T1000 (cell line): ENCODE measurements around the gene C22orf15.
"Not testable (repeated sequence)": the region's sequence is repeated elsewhere in the genome, so short reads cannot be mapped to it uniquely, and the experiment has no call there.

Source experiments
- DNase-seq: peaks from one replicate; lab custom pipeline; 2025; ENCODE audit warnings: mixed read lengths; lab: John Stamatoyannopoulos, UW

C22orf15 gene, protein sequence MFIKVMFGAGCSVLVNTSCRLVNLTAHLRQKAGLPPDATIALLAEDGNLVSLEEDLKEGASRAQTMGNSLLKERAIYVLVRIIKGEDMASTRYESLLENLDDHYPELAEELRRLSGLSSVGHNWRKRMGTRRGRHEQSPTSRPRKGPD

DNA sequence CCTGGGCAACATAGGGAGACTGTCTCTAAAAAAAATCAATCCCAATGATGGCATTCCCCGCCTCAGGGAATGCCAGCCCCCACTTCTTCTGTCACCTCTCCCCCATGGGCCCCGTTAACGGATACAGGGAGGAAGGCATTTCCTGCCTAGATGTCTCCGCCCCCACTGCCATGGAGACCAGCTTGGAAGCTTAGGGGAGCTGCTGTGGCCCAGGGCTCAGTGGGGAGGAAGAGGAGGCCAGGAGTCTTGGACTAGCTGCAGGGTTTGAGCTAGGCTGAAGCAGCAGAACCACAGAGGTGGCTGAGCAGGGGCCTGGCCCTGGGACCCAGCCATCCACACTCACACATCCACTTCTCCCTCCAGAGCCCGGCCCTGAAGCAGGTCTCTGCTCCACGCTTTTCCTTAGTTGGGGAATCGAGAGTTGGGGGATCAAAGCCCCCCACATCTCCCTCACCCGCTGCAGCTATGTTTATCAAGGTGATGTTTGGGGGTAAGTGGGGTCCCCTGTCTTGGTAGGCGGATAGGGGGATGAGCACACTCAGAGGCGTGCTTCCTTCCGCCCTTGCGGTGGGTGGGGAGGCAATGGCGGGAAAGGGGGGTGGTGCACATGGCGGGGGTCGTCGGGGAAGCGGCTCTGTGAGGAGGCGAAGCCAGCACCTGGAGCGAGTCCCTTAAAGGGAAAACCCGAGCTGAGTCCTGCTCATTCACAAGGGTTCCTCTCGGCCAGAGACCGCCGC lies at the start of gene C22orf15:
Gene C22orf15, plus strand, starts transcription at position 149 of the 737 bp plus-strand sequence. Its CDS starts 317 bp downstream, at position 466.
- peak; percentile 48 for DNase-seq

DNA sequence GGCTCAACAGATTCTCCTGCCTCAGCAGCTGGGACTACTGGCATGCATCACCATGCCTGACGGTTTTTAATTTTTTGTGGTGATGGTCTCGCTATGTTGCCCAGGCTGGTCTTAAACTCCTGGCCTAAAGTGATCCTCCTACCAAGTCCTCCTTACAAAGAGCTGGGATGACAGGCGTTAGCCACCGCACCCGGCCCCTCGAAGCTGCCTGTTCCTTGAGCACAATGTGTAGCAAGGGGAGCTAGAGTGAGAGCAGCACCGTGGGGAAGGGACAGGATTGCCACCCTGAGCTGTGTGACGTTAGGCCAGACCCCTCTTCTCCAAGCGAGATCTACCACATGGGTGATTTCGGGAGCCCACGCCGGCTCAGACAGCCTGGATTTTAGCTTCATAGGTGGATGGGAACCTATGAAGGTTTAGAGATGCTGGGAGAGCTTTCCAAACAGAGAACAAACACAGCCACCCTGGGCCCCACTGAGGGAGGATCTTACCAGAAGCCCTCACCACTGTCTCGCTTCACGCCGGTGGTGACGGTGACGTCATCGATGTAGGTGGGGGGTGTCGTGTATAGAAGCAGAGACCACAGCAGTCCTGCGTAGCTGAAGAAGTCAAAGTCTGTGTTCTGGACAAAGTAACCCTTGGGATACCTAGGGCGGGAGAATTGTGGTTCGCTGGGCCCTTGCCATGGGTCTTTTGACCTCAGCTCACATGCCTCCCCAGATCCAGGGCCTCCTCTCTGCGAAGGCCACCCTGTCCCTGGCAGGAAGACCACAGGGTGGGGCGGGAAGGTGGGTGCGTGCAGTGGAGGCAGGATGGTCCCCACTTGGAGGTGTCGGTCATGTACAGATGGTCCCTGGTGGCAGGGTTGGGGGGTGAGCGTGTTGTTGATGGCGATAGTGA lies 48.8 kb upstream of the C22orf15 start:
- DNase-seq = no peak

DNA sequence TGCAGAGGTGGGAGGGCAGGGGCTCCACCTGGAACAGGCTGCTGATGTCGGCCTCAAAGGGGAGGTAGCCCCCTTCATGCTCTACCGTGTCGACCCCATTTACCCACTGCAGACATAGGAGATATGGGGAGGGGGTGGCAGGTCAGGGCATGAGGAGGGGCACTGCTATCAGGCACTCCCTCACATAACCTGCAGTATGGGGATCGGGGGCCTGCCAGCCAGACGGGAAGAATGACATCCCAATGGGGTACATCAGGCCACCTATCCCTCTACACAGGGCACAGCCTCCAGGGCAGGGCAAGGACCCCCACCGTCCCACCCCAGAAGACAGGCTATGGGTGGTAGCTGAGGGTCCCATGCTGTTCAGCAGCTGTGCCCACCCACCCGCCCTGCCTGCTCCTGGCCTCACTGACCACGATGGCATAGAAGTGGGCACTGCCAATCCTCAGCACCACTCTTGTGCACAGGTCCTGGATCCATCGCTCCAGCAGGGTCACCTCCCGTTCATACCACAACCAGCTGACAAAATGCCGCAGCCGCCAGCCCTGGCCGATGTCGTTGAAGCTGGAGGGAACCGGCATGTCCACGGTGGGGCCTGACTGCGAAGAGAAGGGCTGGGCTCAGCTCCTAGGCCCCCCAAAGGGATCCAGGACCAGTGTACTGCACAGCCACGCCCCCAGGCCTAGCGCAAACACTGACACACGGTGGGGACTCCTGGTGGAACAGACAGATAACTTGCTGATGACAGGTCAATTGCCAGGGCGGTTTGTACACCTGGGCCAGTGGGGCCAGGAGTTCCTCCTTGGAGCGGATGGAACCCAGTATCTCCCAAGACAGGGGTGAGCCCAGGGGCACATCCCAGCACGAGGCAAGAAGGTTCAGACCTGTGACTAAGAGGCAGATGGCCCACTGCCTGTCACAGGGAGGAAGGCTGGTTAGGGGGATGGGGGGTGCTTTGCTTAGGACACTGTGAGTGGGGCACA lies 47.9 kb upstream of the C22orf15 start:
- DNase-seq = no peak

DNA sequence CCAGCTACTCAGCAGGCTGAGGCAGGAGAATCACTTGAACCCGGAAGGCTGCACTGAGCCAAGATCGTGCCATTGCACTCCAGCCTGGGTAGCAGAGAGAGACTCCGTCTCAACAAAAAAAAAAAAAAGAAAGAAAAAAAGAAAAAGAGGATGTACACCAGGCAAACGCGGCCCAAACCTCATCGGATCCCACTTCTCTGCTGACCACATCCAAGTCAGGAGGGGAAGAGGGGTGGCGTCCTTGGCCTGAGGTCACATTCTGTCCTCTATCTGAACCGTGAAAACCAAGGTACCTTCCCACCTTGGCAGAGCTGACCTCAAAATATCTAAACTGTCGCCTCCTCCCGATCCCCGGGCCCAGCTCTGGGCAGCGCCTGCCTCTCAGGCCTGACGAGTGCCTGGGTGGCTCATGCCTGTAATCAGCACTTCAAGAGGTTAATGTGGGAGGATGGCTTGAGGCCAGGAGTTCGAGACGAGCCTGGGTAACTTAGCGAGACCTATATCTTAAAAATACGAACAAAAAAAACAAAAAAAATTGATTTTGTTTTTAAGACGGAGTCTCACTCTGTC lies 46.9 kb upstream of the C22orf15 start:
- DNase-seq = no peak

DNA sequence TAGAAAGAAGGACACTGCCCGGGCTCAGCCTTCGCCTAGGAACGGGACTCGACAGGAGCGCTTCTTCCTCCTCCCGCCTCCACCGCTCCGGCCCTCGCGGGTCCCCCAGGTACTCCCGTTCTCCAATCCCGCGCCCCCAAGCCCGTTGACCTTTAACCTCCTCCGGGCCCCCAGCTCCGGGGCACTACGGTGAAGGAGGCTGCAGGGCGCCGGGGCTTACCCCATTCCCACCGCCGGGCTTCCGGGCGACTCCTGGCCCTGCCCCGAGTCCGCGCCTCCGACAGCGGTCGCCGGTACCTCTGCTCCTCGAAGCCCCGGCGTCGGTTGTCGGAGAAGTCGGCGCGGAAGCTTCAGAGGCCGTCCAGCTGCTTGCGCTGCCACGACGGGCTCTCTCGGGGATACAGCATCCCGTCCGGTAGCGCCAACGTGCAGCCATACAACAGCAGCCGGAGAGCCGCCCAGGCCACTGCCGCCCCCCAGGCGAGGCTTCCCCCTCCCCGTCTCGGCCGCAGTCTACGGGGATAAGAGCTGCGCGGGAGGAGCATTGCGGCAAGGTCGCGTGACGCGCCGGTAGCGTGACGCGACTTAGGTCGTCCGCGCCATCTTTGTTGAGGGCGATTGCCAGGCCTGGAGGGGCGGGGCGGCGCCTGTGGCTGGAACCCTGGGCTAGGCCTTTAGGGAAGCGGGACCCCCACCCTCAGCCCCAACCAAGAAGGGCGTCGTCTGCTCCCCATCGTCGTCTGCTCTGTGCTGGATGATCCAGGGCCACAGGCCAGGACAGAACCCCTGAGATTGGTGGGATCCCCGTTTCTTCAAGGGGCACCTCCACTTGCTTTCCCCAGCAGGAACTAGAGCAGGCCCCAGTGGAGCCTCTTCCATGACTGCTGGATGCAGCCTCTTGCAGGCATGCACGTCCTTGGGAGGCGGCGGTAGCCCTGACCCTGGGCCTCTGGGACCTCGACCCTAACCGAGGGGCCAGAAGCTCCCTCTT lies 45.7 kb upstream of the C22orf15 start:
- peak; percentile 61 for DNase-seq

DNA sequence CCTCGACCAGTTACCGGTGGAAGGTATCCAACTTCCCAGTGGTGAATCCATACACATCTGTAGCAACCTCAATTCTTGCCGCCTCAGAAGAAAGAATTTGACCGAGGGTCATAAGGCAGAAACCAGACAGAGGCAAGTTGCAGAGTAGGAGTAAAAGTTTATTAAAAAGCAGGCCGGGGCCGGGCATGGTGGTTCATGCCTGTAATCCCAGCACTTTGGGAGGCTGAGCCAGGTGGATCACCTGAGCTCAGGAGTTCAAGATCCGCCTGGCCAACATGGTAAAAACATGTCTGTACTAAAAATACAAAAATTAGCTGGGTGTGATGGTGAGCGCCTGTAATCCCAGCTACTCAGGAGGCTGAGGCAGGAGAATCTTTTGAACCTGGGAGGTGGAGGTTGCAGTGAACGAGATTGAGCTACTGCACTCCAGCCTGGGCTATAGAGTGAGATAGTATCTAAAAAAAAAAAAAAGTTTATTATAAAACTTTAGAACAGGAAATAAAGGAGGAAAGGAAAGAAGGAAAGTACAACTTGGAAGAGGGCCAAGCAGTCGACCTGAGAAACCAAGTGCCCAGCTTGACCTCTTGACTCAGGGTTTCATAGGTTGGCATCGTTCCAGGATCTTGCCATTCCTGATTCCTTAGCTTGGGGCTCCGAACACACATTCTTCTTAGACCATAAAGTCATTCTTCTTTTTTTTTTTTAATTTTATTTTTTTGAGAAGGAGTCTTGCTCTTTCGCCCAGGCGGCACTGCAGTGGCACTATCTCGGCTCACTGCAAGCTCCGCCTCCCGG lies 44.2 kb upstream of the C22orf15 start:
- no peak for DNase-seq

DNA sequence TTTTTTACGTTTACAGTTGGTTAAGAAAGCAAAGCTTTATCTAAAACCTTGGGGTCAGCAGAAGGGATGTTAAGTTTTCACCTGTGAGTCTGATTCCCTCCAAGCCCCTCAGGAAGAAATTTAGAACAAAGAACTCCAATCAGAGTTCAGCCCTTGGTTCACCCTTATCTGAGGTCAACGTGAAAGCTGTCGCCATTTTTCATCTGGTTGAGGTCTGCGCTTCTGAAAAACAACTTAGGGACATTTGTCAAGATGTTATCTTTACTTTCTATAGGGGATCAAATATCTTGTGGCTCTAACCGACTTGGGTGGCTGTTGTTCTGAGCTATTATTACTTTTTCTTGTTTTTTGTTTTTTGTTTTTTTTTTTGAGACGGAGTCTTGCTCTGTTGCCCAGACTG lies 41.9 kb upstream of the C22orf15 start:
- DNase-seq = no peak

DNA sequence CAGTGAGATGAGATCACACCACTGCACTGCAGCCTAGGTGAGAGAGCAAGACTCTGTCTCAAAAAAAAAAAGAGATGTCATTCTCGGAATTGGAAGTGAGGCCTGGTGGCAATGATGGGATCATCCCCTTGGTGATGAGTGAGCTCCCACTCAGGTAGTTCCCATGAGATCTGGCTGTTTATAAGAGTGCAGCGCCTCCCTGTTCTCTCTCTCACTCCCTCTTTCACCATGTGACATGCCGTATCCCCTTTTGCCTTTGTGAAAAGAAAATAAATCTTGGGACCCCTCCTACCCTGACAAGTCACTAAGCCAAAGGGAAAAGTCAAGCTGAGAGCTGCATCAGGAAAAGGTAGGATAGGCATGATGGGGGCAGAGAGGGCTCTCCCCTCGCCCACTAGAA lies 40.6 kb upstream of the C22orf15 start:
- no peak for DNase-seq

DNA sequence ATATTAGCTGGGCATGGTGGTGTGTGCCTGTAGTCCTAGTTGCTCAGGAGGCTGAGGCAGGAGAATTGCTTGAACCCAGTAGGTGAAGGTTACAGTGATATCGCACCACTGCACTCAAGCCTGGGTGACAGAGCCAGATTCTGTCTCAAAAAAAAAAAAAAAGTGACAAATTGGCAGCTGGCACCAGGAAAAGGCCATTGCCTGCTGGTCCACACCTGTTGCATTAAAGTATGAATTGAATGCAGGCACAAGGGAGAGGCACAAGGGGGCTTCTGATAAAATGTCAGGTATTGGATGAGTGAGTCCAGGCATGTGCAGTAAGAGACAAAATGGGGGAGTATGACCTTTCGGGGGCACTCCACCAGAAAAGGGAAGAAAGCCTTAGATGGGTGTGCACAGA lies 40.1 kb upstream of the C22orf15 start:
- DNase-seq = no peak

DNA sequence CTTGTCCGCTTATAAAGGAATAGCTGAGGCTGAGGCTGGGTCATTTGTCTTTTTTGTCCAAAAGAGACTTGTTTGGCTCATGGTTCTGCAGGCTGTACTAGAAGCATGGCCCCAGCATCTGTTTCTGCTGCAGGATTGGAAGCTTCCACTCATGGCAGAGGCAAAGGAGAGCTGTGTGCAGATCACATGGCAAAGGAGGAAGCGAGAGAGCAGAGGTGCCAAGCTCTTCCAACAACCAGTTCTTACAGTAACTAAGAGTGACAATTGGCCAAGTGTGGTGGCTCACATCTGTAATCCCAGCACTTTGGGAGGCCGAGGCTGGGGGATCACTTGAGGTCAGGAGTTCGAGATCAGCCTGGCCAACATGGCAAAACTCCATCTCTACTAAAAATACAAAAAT lies 34.7 kb upstream of the C22orf15 start:
- DNase-seq = not testable (repeated sequence)

DNA sequence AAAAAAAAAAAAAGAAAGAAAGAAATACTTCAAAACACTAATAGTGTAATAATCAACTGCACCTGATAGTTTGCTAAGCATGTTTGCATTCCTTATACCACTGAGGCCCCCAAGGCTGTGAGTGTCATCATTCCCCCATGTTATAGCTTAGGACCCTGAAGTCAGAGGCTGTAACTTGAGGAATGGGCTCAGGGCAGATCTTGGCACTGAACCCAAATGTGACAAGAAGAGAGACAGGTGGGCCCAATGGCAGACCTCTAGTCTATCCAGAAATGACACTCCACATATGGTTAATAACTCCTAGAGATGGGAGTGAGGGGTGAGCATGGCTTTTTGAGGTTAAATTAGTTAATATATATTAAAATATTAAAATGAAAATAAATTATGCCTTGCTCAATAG lies 25.1 kb upstream of the C22orf15 start:
- no peak for DNase-seq

DNA sequence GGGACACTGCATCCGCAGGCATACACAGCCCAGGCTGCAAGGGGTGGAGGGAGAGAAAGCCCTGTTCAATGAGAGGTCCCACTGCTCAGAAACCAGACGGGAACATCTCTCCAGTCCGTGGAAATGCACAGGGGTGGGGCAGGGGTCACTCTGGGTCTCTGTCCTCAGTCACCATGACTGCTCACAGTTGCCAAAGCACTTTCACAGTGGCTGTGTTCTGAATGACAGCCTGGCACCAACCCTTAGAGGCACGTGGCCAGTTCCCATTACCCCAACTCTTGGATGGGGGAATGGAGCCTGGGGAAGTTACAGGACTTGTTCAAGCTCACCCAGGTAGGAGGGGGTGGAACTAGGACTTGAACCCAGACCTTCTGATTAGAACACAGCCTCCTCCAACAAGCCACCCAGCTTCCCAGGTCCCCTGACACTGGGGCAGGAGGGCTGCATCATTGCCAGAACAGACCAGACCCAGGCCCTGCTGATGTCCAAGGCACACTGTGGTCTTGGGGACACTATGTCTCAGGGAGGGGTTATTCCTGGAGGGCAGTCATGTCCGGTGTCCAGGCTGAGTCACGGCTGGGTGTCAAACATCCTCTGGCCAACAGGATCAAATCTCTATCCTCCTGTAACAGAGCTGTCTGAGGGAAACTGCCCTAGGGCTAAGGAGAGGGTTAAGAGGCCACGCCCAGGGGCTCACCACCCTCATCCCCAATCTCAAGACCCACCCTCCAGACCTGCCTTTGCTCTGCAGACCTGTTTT lies 20.1 kb upstream of the C22orf15 start:
- DNase-seq = no peak

DNA sequence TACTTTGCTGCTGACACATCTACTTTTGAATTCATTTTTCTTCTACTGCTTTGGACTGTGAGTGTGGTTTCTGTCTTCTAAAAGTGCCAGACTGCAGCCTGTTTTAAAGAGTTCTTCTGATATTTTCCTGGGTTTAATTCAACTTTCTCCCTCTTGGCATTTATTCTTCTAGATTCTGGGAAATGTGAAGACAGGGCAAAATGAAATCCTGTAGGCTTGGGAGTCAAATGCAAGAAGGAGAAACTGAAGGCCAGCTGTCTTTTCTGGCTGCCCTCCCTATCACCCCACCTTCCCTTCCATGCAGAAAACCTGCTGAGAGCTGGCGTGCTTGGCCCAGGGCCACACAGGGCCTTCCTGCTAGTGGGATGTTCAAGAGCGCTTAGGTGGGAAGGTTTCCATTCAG lies 19.5 kb upstream of the C22orf15 start:
- no peak for DNase-seq

DNA sequence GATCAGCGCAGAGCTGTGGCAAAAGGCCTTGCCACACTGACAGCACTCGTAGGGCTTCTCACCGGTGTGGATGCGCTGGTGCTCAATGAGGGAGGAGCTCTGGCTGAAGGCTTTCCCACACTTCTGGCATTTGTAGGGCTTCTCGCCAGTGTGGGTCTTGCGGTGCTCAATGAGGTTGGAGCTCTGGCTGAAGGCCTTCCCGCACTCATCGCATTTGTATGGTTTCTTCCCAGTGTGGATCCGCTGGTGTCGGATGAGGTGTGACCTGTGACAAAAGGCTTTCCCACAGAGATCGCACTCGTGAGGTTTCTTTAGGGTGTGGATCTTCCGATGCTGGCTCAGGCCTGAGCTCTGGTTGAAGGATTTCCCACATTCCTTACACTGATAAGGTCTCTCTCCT lies 18.8 kb upstream of the C22orf15 start:
- DNase-seq = no peak

DNA sequence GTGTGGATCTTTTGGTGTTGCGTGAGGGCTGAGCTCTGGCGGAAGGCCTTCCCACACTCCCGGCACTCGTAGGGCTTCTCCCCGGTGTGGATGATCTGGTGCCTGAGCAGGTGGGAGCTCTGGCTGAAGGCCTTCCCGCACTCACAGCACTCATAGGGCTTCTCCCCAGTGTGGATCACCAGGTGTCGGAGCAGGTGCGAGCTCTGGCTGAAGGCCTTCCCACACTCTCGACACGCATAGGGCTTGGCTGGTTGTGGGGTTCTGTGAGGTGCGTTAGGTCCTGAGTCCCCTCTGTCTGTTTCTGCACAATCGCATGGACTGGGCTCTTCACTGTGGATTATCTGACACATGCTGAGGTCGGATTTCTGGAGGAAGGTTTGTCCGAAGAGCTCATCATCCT lies 18.3 kb upstream of the C22orf15 start:
- DNase-seq = no peak

DNA sequence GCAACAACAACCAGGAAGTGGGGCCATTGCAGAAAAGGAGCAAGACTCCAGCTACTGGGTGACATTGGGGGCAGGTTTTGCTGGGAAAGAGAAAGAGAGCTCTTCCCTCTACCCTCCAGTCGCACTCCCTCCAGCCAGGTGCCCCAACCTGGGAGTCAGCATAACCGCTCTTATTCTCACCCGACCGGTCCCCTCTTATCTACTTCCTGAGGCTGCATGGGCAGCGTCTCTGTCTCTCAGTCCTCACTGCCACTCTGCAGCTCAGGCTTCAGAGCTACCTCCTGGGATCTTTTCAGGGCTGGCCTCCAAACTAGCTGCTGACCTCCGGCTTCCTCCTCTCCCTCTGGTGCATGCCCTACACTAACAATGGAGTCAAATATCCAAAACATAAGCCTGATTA lies 17.0 kb upstream of the C22orf15 start:
- no peak for DNase-seq

DNA sequence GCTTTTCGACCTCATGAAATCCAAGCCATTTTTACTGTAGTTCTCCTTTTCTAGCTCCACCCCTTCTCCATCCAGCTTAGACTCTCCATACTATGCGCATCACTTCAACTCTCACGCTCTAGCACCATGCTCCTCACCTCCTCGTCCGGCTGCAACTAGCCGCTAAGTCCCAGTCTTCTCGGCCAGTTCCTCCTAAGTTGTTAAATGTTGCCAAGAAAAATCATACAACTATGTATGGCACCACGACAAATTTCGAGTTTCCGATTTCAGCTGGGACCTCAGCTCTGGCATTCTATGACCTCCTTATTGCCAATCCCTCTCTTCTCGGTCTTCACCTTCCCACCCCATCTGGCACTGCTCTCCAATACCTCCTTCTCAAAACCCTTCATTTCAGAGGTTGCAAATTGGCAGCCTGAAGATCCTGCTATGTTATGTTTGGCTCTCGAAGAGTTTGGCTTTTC lies 12.9 kb upstream of the C22orf15 start:
- DNase-seq = no peak

DNA sequence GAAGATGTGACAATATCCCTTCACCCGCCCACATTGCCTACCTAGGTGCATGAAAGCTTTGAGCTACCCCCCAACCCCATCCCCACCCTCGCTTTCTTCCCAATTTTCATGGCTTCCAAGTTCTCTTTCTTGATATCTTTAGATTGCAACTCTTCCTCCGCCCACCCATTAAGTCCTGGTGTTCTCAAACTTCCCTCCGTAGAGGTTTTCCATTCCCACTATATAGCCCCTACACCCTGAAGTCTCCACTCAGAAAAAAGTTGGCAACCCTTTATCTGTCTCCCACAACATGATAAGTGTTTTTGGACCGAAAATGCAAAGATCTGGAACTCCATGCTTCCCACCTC lies 12.4 kb upstream of the C22orf15 start:
- DNase-seq = no peak
